ENCODE results near the gene NNMT. TPM values are rescaled to one million over a fixed set of nuclear protein-coding genes. Genes with fewer than 3 reads are reported as not detected.

NNMT gene
- total and polyA plus RNA-seq, 2 experiments from 2014 or later, result 150 to 385 TPM

GRCh38 chr11:114315749-114316368 is 19.7 kb downstream of the NNMT start:
- Histone ChIP-seq H2AFZ (no peak overlapping the region), H3K4me2 (no peak overlapping the region)

GRCh38 chr11:114316980-114317786 is 21.0 kb downstream of the NNMT start:
- DNase-seq (ENCODE audit: low spot score), result peak; percentile 17
- 87% methylated on average over 5 of the region's 5 CpGs for WGBS (ENCODE audit: low lambda C conversion rate, missing lambda C conversion rate)
- H3K27ac ChIP-seq, result no peak overlapping the region

More at GRCh38 chr11:114315749-114316368, 19.7 kb downstream of the NNMT start:
- no peaks in the 10 kb centered on the region for H3K9me3 ChIP-seq (ENCODE audit: low read depth)
- no peaks in the 10 kb centered on the region for H3K36me3 ChIP-seq (replicated peaks; ENCODE audit: insufficient read depth, low read depth)
- TF ChIP-seq EZH2phosphoT487 (IDR thresholded peaks at IDR 0.05; ENCODE audit: low read depth, severe bottlenecking, unreplicated experiment), result peak; percentile 69
- TF ChIP-seq EZH2 (IDR thresholded peaks at IDR 0.05; ENCODE audit: borderline replicate concordance), result no peak
- H3K4me1 ChIP-seq (ENCODE audit: insufficient read depth), result peaks cover 4% of the 10 kb centered on the region
- H3K79me2 ChIP-seq, result no peaks in the 10 kb centered on the region
- peak; percentile 68 for DNase-seq (ENCODE audit: low spot score)
- 25% methylated on average over 13 of the region's 13 CpGs for WGBS (ENCODE audit: low lambda C conversion rate, missing lambda C conversion rate)
- no peak overlapping the region for H3K27ac ChIP-seq
- H4K20me1 ChIP-seq (ENCODE audit: insufficient read depth, poor library complexity, severe bottlenecking), result no peaks in the 10 kb centered on the region
- no peak overlapping the region for H3K4me3 ChIP-seq
- peaks cover 5% of the 10 kb centered on the region for H3K27me3 ChIP-seq
- no peaks in the 10 kb centered on the region for H3K9me2 ChIP-seq (replicated peaks; ENCODE audit: insufficient read depth)

GRCh38 chr11:114317787-114318137 is 21.6 kb downstream of the NNMT start:
- H3K9me2 ChIP-seq (replicated peaks; ENCODE audit: insufficient read depth), result no peaks in the 10 kb centered on the region
- no peak overlapping the region for H3K27ac ChIP-seq
- TF ChIP-seq EZH2phosphoT487 (IDR thresholded peaks at IDR 0.05; ENCODE audit: low read depth, severe bottlenecking, unreplicated experiment) (no peak), CTCF (IDR thresholded peaks at IDR 0.05; ENCODE audit: poor library complexity) (peak; percentile 42), EZH2 (IDR thresholded peaks at IDR 0.05; ENCODE audit: borderline replicate concordance) (no peak)
- H4K20me1 ChIP-seq (ENCODE audit: insufficient read depth, poor library complexity, severe bottlenecking), result no peaks in the 10 kb centered on the region
- H3K4me3 ChIP-seq, result no peak overlapping the region
- no peak overlapping the region for H2AFZ ChIP-seq
- WGBS (ENCODE audit: low lambda C conversion rate, missing lambda C conversion rate), result 7% methylated on average over 5 of the region's 5 CpGs
- H3K79me2 ChIP-seq, result no peaks in the 10 kb centered on the region
- no peak overlapping the region for H3K4me2 ChIP-seq
- DNase-seq (ENCODE audit: low spot score), result peak; percentile 35
- H3K27me3 ChIP-seq, result peaks cover 6% of the 10 kb centered on the region
- no peaks in the 10 kb centered on the region for H3K9me3 ChIP-seq (ENCODE audit: low read depth)
- H3K4me1 ChIP-seq (ENCODE audit: insufficient read depth), result peaks cover 4% of the 10 kb centered on the region
- H3K36me3 ChIP-seq (replicated peaks; ENCODE audit: insufficient read depth, low read depth), result no peaks in the 10 kb centered on the region

More at GRCh38 chr11:114316980-114317786, 21.0 kb downstream of the NNMT start:
- Histone ChIP-seq H3K9me3 (ENCODE audit: low read depth) (no peaks in the 10 kb centered on the region), H3K9me2 (replicated peaks; ENCODE audit: insufficient read depth) (no peaks in the 10 kb centered on the region), H3K4me3 (no peak overlapping the region), H3K4me1 (ENCODE audit: insufficient read depth) (peaks cover 4% of the 10 kb centered on the region), H4K20me1 (ENCODE audit: insufficient read depth, poor library complexity, severe bottlenecking) (no peaks in the 10 kb centered on the region), H2AFZ (no peak overlapping the region), H3K27me3 (peaks cover 6% of the 10 kb centered on the region), H3K36me3 (replicated peaks; ENCODE audit: insufficient read depth, low read depth) (no peaks in the 10 kb centered on the region), H3K4me2 (no peak overlapping the region), H3K79me2 (no peaks in the 10 kb centered on the region)
- no peak for TF ChIP-seq EZH2phosphoT487 (IDR thresholded peaks at IDR 0.05; ENCODE audit: low read depth, severe bottlenecking, unreplicated experiment)
- no peak for TF ChIP-seq CTCF (IDR thresholded peaks at IDR 0.05; ENCODE audit: poor library complexity)
- TF ChIP-seq EZH2 (IDR thresholded peaks at IDR 0.05; ENCODE audit: borderline replicate concordance), result no peak

- Histone ChIP-seq H3K36me3 (replicated peaks; ENCODE audit: insufficient read depth, low read depth) (no peaks in the 10 kb centered on the region), H3K9me2 (replicated peaks; ENCODE audit: insufficient read depth) (no peaks in the 10 kb centered on the region), H3K4me1 (ENCODE audit: insufficient read depth) (peaks cover 4% of the 10 kb centered on the region), H3K27me3 (peaks cover 6% of the 10 kb centered on the region), H3K4me2 (no peak overlapping the region), H4K20me1 (ENCODE audit: insufficient read depth, poor library complexity, severe bottlenecking) (no peaks in the 10 kb centered on the region), H3K27ac (no peak overlapping the region), H3K4me3 (no peak overlapping the region), H3K9me3 (ENCODE audit: low read depth) (no peaks in the 10 kb centered on the region), H2AFZ (no peak overlapping the region), H3K79me2 (no peaks in the 10 kb centered on the region)
- no peak for TF ChIP-seq CTCF (IDR thresholded peaks at IDR 0.05; ENCODE audit: poor library complexity)
- TF ChIP-seq EZH2 (IDR thresholded peaks at IDR 0.05; ENCODE audit: borderline replicate concordance), result no peak
- no peak for TF ChIP-seq EZH2phosphoT487 (IDR thresholded peaks at IDR 0.05; ENCODE audit: low read depth, severe bottlenecking, unreplicated experiment)
- DNase-seq (ENCODE audit: low spot score), result no peak
- WGBS (ENCODE audit: low lambda C conversion rate, missing lambda C conversion rate), result 33% methylated on average over 4 of the region's 4 CpGs
These were observed 22.2 kb downstream of the NNMT start for GRCh38 chr11:114318361-114318760.

All from hepatocyte (in vitro differentiated cells).